ENCODE data around the gene ATG7. TPM values are rescaled to one million over a fixed set of nuclear protein-coding genes. Genes with fewer than 3 reads are reported as not detected.

Gene ATG7
- total and polyA plus RNA-seq, 4 donors = 7.4 to 53.8 (median 15.6) TPM

DNA sequence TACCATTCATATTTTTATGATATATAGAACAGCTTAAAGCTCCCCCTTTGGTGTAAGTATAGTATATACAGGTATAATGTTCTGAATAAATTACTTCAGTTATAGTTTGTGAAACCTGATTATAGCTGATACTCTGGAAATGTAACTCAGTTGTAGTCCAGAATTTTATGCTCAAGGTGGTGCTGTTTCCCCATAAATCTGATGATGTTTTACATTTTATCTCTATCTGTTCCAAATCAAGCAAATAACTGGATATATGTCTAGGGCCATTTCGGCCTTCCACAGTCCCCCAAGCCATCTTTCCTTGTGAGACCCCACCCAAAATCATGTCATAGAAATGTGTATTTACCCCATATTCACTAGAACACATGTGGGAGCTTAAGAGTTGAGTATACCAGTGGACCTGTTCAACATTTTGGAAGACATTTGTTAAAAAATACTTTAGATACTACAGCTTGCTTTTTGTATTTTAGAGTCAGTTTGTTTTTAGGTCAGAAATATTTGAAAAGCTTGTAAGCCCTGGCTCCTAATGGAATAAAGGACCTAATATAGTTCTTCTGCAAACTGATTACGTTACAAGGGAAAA lies 107.1 kb downstream of the ATG7 start:
- H3K9me3 ChIP-seq (ENCODE audit: control insufficient read depth in 4 of 4, low read length in 3 of 4) = no peaks in the 10 kb centered on the region
- no peaks in the 10 kb centered on the region for H3K4me1 ChIP-seq (ENCODE audit: control insufficient read depth in 4 of 4, insufficient read depth in 4 of 4, low read length in 3 of 4)
- no peaks in the 10 kb centered on the region for H3K27me3 ChIP-seq (ENCODE audit: control insufficient read depth in 4 of 4, insufficient read depth in 4 of 4, low read length in 3 of 4)
- peaks cover 0 to 4% (median 0%) of the 10 kb centered on the region in 4 donors for H3K36me3 ChIP-seq (ENCODE audit: control insufficient read depth in 4 of 4, insufficient read depth in 3 of 4, low read depth in 1 of 4, low read length in 3 of 4)
- DNase-seq (ENCODE audit: low spot score) = no peak
- H3K9ac ChIP-seq (ENCODE audit: low read depth in 1 of 2, low read length in 2 of 2) = no peak overlapping the region
- TF ChIP-seq, protein P1, sequence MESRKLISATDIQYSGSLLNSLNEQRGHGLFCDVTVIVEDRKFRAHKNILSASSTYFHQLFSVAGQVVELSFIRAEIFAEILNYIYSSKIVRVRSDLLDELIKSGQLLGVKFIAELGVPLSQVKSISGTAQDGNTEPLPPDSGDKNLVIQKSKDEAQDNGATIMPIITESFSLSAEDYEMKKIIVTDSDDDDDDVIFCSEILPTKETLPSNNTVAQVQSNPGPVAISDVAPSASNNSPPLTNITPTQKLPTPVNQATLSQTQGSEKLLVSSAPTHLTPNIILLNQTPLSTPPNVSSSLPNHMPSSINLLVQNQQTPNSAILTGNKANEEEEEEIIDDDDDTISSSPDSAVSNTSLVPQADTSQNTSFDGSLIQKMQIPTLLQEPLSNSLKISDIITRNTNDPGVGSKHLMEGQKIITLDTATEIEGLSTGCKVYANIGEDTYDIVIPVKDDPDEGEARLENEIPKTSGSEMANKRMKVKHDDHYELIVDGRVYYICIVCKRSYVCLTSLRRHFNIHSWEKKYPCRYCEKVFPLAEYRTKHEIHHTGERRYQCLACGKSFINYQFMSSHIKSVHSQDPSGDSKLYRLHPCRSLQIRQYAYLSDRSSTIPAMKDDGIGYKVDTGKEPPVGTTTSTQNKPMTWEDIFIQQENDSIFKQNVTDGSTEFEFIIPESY (IDR thresholded peaks at IDR 0.05) = no peak
- TF ChIP-seq HNF4G (IDR thresholded peaks at IDR 0.05) = no peak
- no peak for TF ChIP-seq YY1 (IDR thresholded peaks at IDR 0.05)
- TF ChIP-seq, protein P2, sequence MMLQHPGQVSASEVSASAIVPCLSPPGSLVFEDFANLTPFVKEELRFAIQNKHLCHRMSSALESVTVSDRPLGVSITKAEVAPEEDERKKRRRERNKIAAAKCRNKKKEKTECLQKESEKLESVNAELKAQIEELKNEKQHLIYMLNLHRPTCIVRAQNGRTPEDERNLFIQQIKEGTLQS (IDR thresholded peaks at IDR 0.05) = no peak
- no peak for TF ChIP-seq GABPA (IDR thresholded peaks at IDR 0.05 in 1 of 2, conservative IDR thresholded peaks at IDR 0.05 in 1 of 2)
- no peak for TF ChIP-seq FOXA1 (IDR thresholded peaks at IDR 0.05)
- TF ChIP-seq TAF1 (conservative IDR thresholded peaks at IDR 0.05) = no peak
- TF ChIP-seq EGR1 (IDR thresholded peaks at IDR 0.05; ENCODE audit: low read depth in 2 of 2) = no peak
- TF ChIP-seq NR2F2 (IDR thresholded peaks at IDR 0.05) = no peak
- TF ChIP-seq MAX (IDR thresholded peaks at IDR 0.05) = no peak
- TF ChIP-seq RXRA (IDR thresholded peaks at IDR 0.05) = no peak
- TF ChIP-seq JUND (IDR thresholded peaks at IDR 0.05) = no peak
- peak; percentile 73 for TF ChIP-seq CTCF (IDR thresholded peaks at IDR 0.05; ENCODE audit: low read depth, low read length, missing input control)
- TF ChIP-seq SP1 (IDR thresholded peaks at IDR 0.05) = no peak
- peak; percentile 86 to 87 for TF ChIP-seq RAD21 (IDR thresholded peaks at IDR 0.05)
- 56% methylated on average over 2 of the region's 2 CpGs for WGBS
- H3K27ac ChIP-seq (ENCODE audit: low read depth in 1 of 2, low read length in 2 of 2) = peak overlapping the region in 1 of 2 donors; percentile 10
- H3K4me3 ChIP-seq (ENCODE audit: low read depth in 1 of 3, low read length in 3 of 3) = no peak overlapping the region

DNA sequence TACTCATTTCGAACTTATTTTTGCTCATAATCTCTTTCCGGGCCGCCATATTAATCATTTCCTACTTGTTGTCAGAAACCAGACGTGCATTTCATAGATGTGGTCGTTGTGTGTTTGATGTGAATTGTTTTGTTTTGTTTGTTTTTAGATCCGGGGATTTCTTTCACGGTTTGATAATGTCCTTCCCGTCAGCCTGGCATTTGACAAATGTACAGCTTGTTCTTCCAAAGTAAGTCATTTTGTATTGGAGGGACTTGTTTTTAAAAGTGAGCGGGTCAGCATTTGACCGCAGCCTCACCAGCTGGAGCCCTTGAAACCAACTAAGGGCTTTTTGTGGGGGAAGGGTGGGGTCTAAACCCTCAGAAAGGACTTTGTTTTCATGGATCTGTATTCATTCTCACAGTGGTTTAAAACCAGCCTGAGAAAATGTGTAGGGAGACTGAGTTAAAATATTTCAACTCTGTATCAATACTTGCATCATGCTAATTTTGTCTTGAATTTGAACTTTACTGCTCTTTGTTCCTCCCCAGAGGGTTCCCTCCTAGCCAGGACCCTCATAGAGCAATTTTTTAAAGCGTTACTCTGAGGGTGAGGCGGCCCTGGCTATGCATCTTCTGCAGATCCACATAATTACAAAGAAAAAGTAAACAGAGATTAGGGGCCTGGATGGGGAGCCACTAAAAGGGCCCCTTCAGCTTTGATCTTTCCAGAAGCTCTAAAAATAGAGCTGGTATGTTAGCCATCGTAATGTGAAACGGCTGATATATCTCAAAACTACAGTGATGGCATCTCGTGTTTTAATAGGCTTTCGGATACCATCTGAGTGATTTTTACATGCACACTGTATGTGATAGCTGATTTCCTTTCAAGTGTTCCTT lies 107.9 kb downstream of the ATG7 start:
- Histone ChIP-seq H3K4me1 (ENCODE audit: control insufficient read depth in 4 of 4, insufficient read depth in 4 of 4, low read length in 3 of 4) (no peaks in the 10 kb centered on the region), H3K36me3 (ENCODE audit: control insufficient read depth in 4 of 4, insufficient read depth in 3 of 4, low read depth in 1 of 4, low read length in 3 of 4) (peaks cover 0 to 4% (median 0%) of the 10 kb centered on the region in 4 donors), H3K27me3 (ENCODE audit: control insufficient read depth in 4 of 4, insufficient read depth in 4 of 4, low read length in 3 of 4) (no peaks in the 10 kb centered on the region), H3K27ac (ENCODE audit: low read depth in 1 of 2, low read length in 2 of 2) (peak overlapping the region; percentile 11 to 52), H3K4me3 (ENCODE audit: low read depth in 1 of 3, low read length in 3 of 3) (no peak overlapping the region), H3K9ac (ENCODE audit: low read depth in 1 of 2, low read length in 2 of 2) (no peak overlapping the region), H3K9me3 (ENCODE audit: control insufficient read depth in 4 of 4, low read length in 3 of 4) (no peaks in the 10 kb centered on the region)
- TF ChIP-seq CTCF (IDR thresholded peaks at IDR 0.05; ENCODE audit: low read depth, low read length, missing input control) = no peak
- 71% methylated on average over 16 of the region's 16 CpGs for WGBS
- DNase-seq (ENCODE audit: low spot score) = no peak
